MG63 (cell line): ENCODE data around the gene STIM2. TPM values are rescaled to one million over a fixed set of nuclear protein-coding genes. Genes with fewer than 3 reads are reported as not detected.
A peak's percentile ranks its signal among the peaks of the same experiment; 100 is the strongest.

ENCODE experiments used
- DNase-seq: peaks from one replicate; pipeline ENCODE4 v3.0.0-alpha.2; 2020
- H3K27me3 ChIP-seq: fragments of 250-450 bp; sonication (Bioruptor Pico); 2 replicates; pipeline ENCODE4 v1.5.1; 2020; ENCODE audit warnings: mild to moderate bottlenecking, moderate library complexity
- H3K36me3 ChIP-seq: fragments of 250-450 bp; sonication (Bioruptor Pico); 2 replicates; pipeline ENCODE4 v1.5.1; 2020; ENCODE audit warnings: mild to moderate bottlenecking, moderate library complexity
- H3K4me3 ChIP-seq: fragments of 250-450 bp; sonication (Bioruptor Pico); 2 replicates; pipeline ENCODE4 v1.5.1; 2020; ENCODE audit warnings: mild to moderate bottlenecking, moderate library complexity
- H3K9me3 ChIP-seq: fragments of 250-450 bp; sonication (Bioruptor Pico); 2 replicates; pipeline ENCODE4 v1.5.1; 2020; ENCODE audit warnings: mild to moderate bottlenecking, moderate library complexity
- total RNA-seq: library from RNA; depleted of rRNA; stranded (reverse); fragments of >200 nt; shearing (Covaris generic); gene quantifications from 2 replicates; pipeline ENCODE4 v1.2.3, GENCODE V29; 2014; ENCODE audit warnings: low replicate concordance

The STIM2 gene
- total RNA-seq, 1 experiment from 2014 or later, result 15.7 TPM

- Histone ChIP-seq H3K9me3 (no peaks in the 10 kb centered on the region), H3K36me3 (no peaks in the 10 kb centered on the region)
- DNase-seq, result no peak
Observed at GRCh38 chr4:26911254-26911653, 50.6 kb downstream of the STIM2 start.

GRCh38 chr4:26912069-26912468, 51.4 kb downstream of the STIM2 start:
- H3K4me3 ChIP-seq, result no peak overlapping the region
- no peak for DNase-seq
- H3K27me3 ChIP-seq, result no peaks in the 10 kb centered on the region
- no peaks in the 10 kb centered on the region for H3K36me3 ChIP-seq
- no peaks in the 10 kb centered on the region for H3K9me3 ChIP-seq

More at GRCh38 chr4:26911254-26911653, 50.6 kb downstream of the STIM2 start:
- no peak overlapping the region for H3K4me3 ChIP-seq
- no peaks in the 10 kb centered on the region for H3K27me3 ChIP-seq

- H3K27me3 ChIP-seq, result no peaks in the 10 kb centered on the region
- H3K4me3 ChIP-seq, result no peak overlapping the region
- H3K9me3 ChIP-seq, result no peaks in the 10 kb centered on the region
- no peak for DNase-seq
- no peaks in the 10 kb centered on the region for H3K36me3 ChIP-seq
Observed at GRCh38 chr4:26912810-26913209, 52.2 kb downstream of the STIM2 start.

- no peaks in the 10 kb centered on the region for H3K27me3 ChIP-seq
- no peaks in the 10 kb centered on the region for H3K9me3 ChIP-seq
- DNase-seq, result no peak
- no peak overlapping the region for H3K4me3 ChIP-seq
- peaks cover 9% of the 10 kb centered on the region for H3K36me3 ChIP-seq
Observed at GRCh38 chr4:26916195-26916594, 55.6 kb downstream of the STIM2 start.

- H3K36me3 ChIP-seq, result no peaks in the 10 kb centered on the region
- DNase-seq, result no peak
Observed at GRCh38 chr4:26930964-26931363, 70.3 kb downstream of the STIM2 start.

GRCh38 chr4:26931451-26931850, 70.8 kb downstream of the STIM2 start:
- no peak for DNase-seq
- H3K27me3 ChIP-seq, result no peaks in the 10 kb centered on the region
- no peak overlapping the region for H3K4me3 ChIP-seq
- H3K9me3 ChIP-seq, result no peaks in the 10 kb centered on the region
- H3K36me3 ChIP-seq, result no peaks in the 10 kb centered on the region

More at GRCh38 chr4:26930964-26931363, 70.3 kb downstream of the STIM2 start:
- H3K4me3 ChIP-seq, result no peak overlapping the region
- no peaks in the 10 kb centered on the region for H3K27me3 ChIP-seq
- no peaks in the 10 kb centered on the region for H3K9me3 ChIP-seq

- no peaks in the 10 kb centered on the region for H3K9me3 ChIP-seq
- no peak for DNase-seq
- H3K27me3 ChIP-seq, result no peaks in the 10 kb centered on the region
- no peaks in the 10 kb centered on the region for H3K36me3 ChIP-seq
- no peak overlapping the region for H3K4me3 ChIP-seq
Observed at GRCh38 chr4:26931966-26932365, 71.3 kb downstream of the STIM2 start.

GRCh38 chr4:26935397-26935796, 74.8 kb downstream of the STIM2 start:
- Histone ChIP-seq H3K36me3 (no peaks in the 10 kb centered on the region), H3K9me3 (no peaks in the 10 kb centered on the region), H3K4me3 (no peak overlapping the region), H3K27me3 (no peaks in the 10 kb centered on the region)
- DNase-seq, result no peak

- H3K9me3 ChIP-seq, result no peaks in the 10 kb centered on the region
- peak; percentile 30 for DNase-seq
- H3K27me3 ChIP-seq, result no peaks in the 10 kb centered on the region
- no peak overlapping the region for H3K4me3 ChIP-seq
- no peaks in the 10 kb centered on the region for H3K36me3 ChIP-seq
Observed at GRCh38 chr4:26936284-26937065, 75.8 kb downstream of the STIM2 start.

- DNase-seq, result no peak
- H3K9me3 ChIP-seq, result no peaks in the 10 kb centered on the region
Observed at GRCh38 chr4:26937139-26937538, 76.5 kb downstream of the STIM2 start.

GRCh38 chr4:26937567-26937966, 76.9 kb downstream of the STIM2 start:
- no peak overlapping the region for H3K4me3 ChIP-seq
- H3K9me3 ChIP-seq, result no peaks in the 10 kb centered on the region
- DNase-seq, result no peak
- H3K36me3 ChIP-seq, result no peaks in the 10 kb centered on the region
- no peaks in the 10 kb centered on the region for H3K27me3 ChIP-seq

More at GRCh38 chr4:26937139-26937538, 76.5 kb downstream of the STIM2 start:
- H3K36me3 ChIP-seq, result no peaks in the 10 kb centered on the region
- H3K27me3 ChIP-seq, result no peaks in the 10 kb centered on the region
- no peak overlapping the region for H3K4me3 ChIP-seq

GRCh38 chr4:26938516-26938915, 77.9 kb downstream of the STIM2 start:
- H3K9me3 ChIP-seq, result no peaks in the 10 kb centered on the region
- no peak for DNase-seq
- no peak overlapping the region for H3K4me3 ChIP-seq

GRCh38 chr4:26941951-26942350, 81.3 kb downstream of the STIM2 start:
- no peak for DNase-seq
- no peaks in the 10 kb centered on the region for H3K9me3 ChIP-seq
- no peaks in the 10 kb centered on the region for H3K36me3 ChIP-seq
- H3K4me3 ChIP-seq, result no peak overlapping the region
- H3K27me3 ChIP-seq, result no peaks in the 10 kb centered on the region

More at GRCh38 chr4:26938516-26938915, 77.9 kb downstream of the STIM2 start:
- no peaks in the 10 kb centered on the region for H3K36me3 ChIP-seq
- H3K27me3 ChIP-seq, result no peaks in the 10 kb centered on the region

GRCh38 chr4:26942871-26943270, 82.2 kb downstream of the STIM2 start:
- H3K9me3 ChIP-seq, result no peaks in the 10 kb centered on the region
- no peaks in the 10 kb centered on the region for H3K36me3 ChIP-seq
- no peaks in the 10 kb centered on the region for H3K27me3 ChIP-seq
- no peak for DNase-seq
- no peak overlapping the region for H3K4me3 ChIP-seq

GRCh38 chr4:26943391-26943790, 82.8 kb downstream of the STIM2 start:
- Histone ChIP-seq H3K4me3 (no peak overlapping the region), H3K36me3 (no peaks in the 10 kb centered on the region), H3K27me3 (no peaks in the 10 kb centered on the region), H3K9me3 (no peaks in the 10 kb centered on the region)
- DNase-seq, result no peak

GRCh38 chr4:26945794-26946193, 85.2 kb downstream of the STIM2 start:
- no peak for DNase-seq
- H3K9me3 ChIP-seq, result no peaks in the 10 kb centered on the region; the same call in 1 of the 2 replicates

GRCh38 chr4:26947318-26947717, 86.7 kb downstream of the STIM2 start:
- Histone ChIP-seq H3K9me3 (no peaks in the 10 kb centered on the region; the same call in 1 of the 2 replicates), H3K36me3 (no peaks in the 10 kb centered on the region), H3K4me3 (no peak overlapping the region)

More at GRCh38 chr4:26945794-26946193, 85.2 kb downstream of the STIM2 start:
- Histone ChIP-seq H3K27me3 (no peaks in the 10 kb centered on the region), H3K4me3 (no peak overlapping the region), H3K36me3 (no peaks in the 10 kb centered on the region)

GRCh38 chr4:26950446-26950845, 89.8 kb downstream of the STIM2 start:
- DNase-seq, result no peak
- Histone ChIP-seq H3K27me3 (no peaks in the 10 kb centered on the region), H3K36me3 (no peaks in the 10 kb centered on the region), H3K9me3 (no peaks in the 10 kb centered on the region; the same call in 1 of the 2 replicates), H3K4me3 (no peak overlapping the region)

More at GRCh38 chr4:26947318-26947717, 86.7 kb downstream of the STIM2 start:
- H3K27me3 ChIP-seq, result no peaks in the 10 kb centered on the region
- no peak for DNase-seq
